LNCaP clone FGC (cell line): Measurements from ENCODE around the gene DNAAF5.

Experiments
- DNase-seq: peaks from one replicate; pipeline ENCODE4 v3.0.0-alpha.2; 2011; ENCODE audit warnings: low read depth
- H3K4me3 ChIP-seq: 2 replicates; pipeline ENCODE4 v1.5.1; 2011; ENCODE audit warnings: mild to moderate bottlenecking, low read depth, low read length, control low read depth
- TF ChIP-seq, protein P1 (sequence below): IDR thresholded peaks from 2 replicates; pipeline ENCODE4 v1.5.1; 2012; ENCODE audit warnings: mild to moderate bottlenecking; ENCODE audit not compliant: control insufficient read depth, insufficient read depth; ENCODE audit errors: extremely low read depth

DNAAF5 gene

GRCh38 chr7:729140-730000, 2.9 kb downstream of the DNAAF5 start:
- no peak overlapping the region for H3K4me3 ChIP-seq
- TF ChIP-seq, protein P1, sequence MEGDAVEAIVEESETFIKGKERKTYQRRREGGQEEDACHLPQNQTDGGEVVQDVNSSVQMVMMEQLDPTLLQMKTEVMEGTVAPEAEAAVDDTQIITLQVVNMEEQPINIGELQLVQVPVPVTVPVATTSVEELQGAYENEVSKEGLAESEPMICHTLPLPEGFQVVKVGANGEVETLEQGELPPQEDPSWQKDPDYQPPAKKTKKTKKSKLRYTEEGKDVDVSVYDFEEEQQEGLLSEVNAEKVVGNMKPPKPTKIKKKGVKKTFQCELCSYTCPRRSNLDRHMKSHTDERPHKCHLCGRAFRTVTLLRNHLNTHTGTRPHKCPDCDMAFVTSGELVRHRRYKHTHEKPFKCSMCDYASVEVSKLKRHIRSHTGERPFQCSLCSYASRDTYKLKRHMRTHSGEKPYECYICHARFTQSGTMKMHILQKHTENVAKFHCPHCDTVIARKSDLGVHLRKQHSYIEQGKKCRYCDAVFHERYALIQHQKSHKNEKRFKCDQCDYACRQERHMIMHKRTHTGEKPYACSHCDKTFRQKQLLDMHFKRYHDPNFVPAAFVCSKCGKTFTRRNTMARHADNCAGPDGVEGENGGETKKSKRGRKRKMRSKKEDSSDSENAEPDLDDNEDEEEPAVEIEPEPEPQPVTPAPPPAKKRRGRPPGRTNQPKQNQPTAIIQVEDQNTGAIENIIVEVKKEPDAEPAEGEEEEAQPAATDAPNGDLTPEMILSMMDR, result no peak
- no peak for DNase-seq

- TF ChIP-seq, protein P1, result no peak
- no peak for DNase-seq
- no peak overlapping the region for H3K4me3 ChIP-seq
Observed at GRCh38 chr7:730501-731439, 4.3 kb downstream of the DNAAF5 start.

GRCh38 chr7:731440-732085, 5.1 kb downstream of the DNAAF5 start:
- no peak overlapping the region for H3K4me3 ChIP-seq

DNA sequence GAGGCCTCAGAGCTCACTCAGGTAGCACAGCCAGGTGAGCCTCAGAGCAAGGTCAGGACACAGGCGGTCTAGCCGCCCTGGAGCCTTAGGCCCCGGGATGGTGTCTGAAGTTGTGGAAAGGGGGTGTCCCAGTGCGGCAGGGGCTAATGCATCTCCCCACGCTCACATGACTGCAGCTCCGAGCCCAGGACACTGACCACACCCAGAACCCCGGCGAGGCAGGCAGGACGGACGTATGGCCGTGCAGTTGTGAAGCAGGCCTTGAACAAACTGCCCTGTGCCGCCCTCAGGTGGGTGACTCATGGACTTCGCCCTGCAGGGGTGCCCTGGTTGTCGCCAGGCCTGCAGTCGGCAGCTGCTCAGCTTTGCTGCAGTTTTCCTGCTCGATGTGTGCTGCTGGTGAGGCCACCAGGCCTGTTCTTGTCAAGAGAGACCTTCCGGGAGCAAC, 5.6 kb downstream of the DNAAF5 start:
- DNase-seq, result no peak
- H3K4me3 ChIP-seq, result no peak overlapping the region
- TF ChIP-seq, protein P1, result peak; percentile 27; the same call in 1 of the 2 replicates

More at GRCh38 chr7:731440-732085, 5.1 kb downstream of the DNAAF5 start:
- no peak for DNase-seq
- TF ChIP-seq, protein P1, result no peak

- DNase-seq, result no peak
- no peak overlapping the region for H3K4me3 ChIP-seq
- TF ChIP-seq, protein P1, result no peak
Observed at GRCh38 chr7:732556-732955, 6.1 kb downstream of the DNAAF5 start.

- H3K4me3 ChIP-seq, result no peak overlapping the region
Observed at GRCh38 chr7:734214-734613, 7.7 kb downstream of the DNAAF5 start.

More at GRCh38 chr7:734214-734613, 7.7 kb downstream of the DNAAF5 start:
- TF ChIP-seq, protein P1, result no peak
- DNase-seq, result no peak
